ENCODE data around the gene GRK3.

GRCh38 chr22:25540908-25541660 is 23.4 kb upstream of the GRK3 start:
- no peak for TF ChIP-seq CTCF (IDR thresholded peaks at IDR 0.05)
- no peak for TF ChIP-seq POLR2A (IDR thresholded peaks at IDR 0.05)

All from thyroid gland (tissue), 4 donors.